ENCODE results near the gene ANOS1. TPM values are rescaled to one million over a fixed set of nuclear protein-coding genes. Genes with fewer than 3 reads are reported as not detected.

ANOS1 gene
- total RNA-seq, 1 donor from 2014 or later, result 5.9 TPM

GRCh38 chrX:8653956-8654355 lies 78.0 kb downstream of the ANOS1 start:
- H3K27ac Mint-ChIP-seq, result no peak overlapping the region
- no peaks in the 10 kb centered on the region for H3K36me3 Mint-ChIP-seq (ENCODE audit: insufficient read depth)
- peaks cover 7% of the 10 kb centered on the region for H3K4me1 Mint-ChIP-seq (ENCODE audit: low read depth)

GRCh38 chrX:8649969-8650368 lies 82.0 kb downstream of the ANOS1 start:
- Mint-ChIP-seq H3K27ac (no peak overlapping the region), H3K27me3 (no peaks in the 10 kb centered on the region), H3K36me3 (ENCODE audit: insufficient read depth) (no peaks in the 10 kb centered on the region), H3K4me3 (ENCODE audit: low read depth) (no peak overlapping the region), H3K9me3 (ENCODE audit: low read depth) (no peaks in the 10 kb centered on the region), H3K4me1 (ENCODE audit: low read depth) (peaks cover 7% of the 10 kb centered on the region)
- no peak for TF ChIP-seq CTCF (IDR thresholded peaks at IDR 0.05; ENCODE audit: unreplicated experiment)
- no peak for DNase-seq (ENCODE audit: low spot score, unreplicated experiment)

More at GRCh38 chrX:8653956-8654355, 78.0 kb downstream of the ANOS1 start:
- no peak for DNase-seq (ENCODE audit: low spot score, unreplicated experiment)
- no peak overlapping the region for H3K4me3 Mint-ChIP-seq (ENCODE audit: low read depth)
- no peaks in the 10 kb centered on the region for H3K27me3 Mint-ChIP-seq
- H3K9me3 Mint-ChIP-seq (ENCODE audit: low read depth), result no peaks in the 10 kb centered on the region
- TF ChIP-seq CTCF (IDR thresholded peaks at IDR 0.05; ENCODE audit: unreplicated experiment), result no peak

- Mint-ChIP-seq H3K4me3 (ENCODE audit: low read depth) (no peak overlapping the region), H3K4me1 (ENCODE audit: low read depth) (no peaks in the 10 kb centered on the region), H3K27ac (no peak overlapping the region), H3K36me3 (ENCODE audit: insufficient read depth) (no peaks in the 10 kb centered on the region), H3K9me3 (ENCODE audit: low read depth) (peaks cover 4% of the 10 kb centered on the region), H3K27me3 (no peaks in the 10 kb centered on the region)
- no peak for DNase-seq (ENCODE audit: low spot score, unreplicated experiment)
- no peak for TF ChIP-seq CTCF (IDR thresholded peaks at IDR 0.05; ENCODE audit: unreplicated experiment)
These were observed 84.8 kb downstream of the ANOS1 start for GRCh38 chrX:8647176-8647575.

- Mint-ChIP-seq H3K4me1 (ENCODE audit: low read depth) (no peaks in the 10 kb centered on the region), H3K36me3 (ENCODE audit: insufficient read depth) (no peaks in the 10 kb centered on the region), H3K27me3 (peaks cover 2% of the 10 kb centered on the region), H3K27ac (no peak overlapping the region), H3K9me3 (ENCODE audit: low read depth) (peaks cover 4% of the 10 kb centered on the region), H3K4me3 (ENCODE audit: low read depth) (no peak overlapping the region)
- no peak for DNase-seq (ENCODE audit: low spot score, unreplicated experiment)
- no peak for TF ChIP-seq CTCF (IDR thresholded peaks at IDR 0.05; ENCODE audit: unreplicated experiment)
These were observed 91.9 kb downstream of the ANOS1 start for GRCh38 chrX:8639949-8640475.

GRCh38 chrX:8636497-8636896 lies 95.4 kb downstream of the ANOS1 start:
- peaks cover 5% of the 10 kb centered on the region for H3K4me1 Mint-ChIP-seq (ENCODE audit: low read depth)
- no peak for DNase-seq (ENCODE audit: low spot score, unreplicated experiment)
- no peak overlapping the region for H3K27ac Mint-ChIP-seq
- no peaks in the 10 kb centered on the region for H3K9me3 Mint-ChIP-seq (ENCODE audit: low read depth)
- no peaks in the 10 kb centered on the region for H3K36me3 Mint-ChIP-seq (ENCODE audit: insufficient read depth)
- H3K27me3 Mint-ChIP-seq, result peaks cover 2% of the 10 kb centered on the region
- TF ChIP-seq CTCF (IDR thresholded peaks at IDR 0.05; ENCODE audit: unreplicated experiment), result no peak
- H3K4me3 Mint-ChIP-seq (ENCODE audit: low read depth), result no peak overlapping the region

Data from progenitor cell of endocrine pancreas (in vitro differentiated cells).